ENCODE measurements around the gene NISCH.

Gene NISCH

GRCh38 chr3:52450489-52451236, 4.7 kb upstream of the NISCH start:
- DNase-seq = no peak

GRCh38 chr3:52451237-52452083, 3.9 kb upstream of the NISCH start:
- DNase-seq = no peak

DNA sequence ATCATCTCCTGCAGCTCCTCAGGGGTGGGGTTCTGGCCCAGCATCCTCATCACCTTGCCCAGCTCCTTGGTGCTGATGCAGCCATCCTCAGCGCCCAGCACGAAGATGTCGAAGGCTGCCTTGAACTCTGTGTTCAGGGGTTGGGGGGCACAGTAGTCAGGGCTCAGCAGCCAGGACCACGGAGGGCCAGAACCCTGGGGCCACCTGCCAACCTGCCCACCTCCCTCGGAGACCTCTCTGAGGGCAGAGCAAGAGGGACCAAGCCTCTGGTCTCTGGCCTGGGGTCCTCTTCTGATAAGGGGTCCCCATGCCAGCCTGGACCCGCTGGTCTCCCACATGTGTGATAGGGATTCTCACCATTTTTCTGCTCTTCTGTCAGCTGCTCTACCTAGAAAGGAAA, 3.3 kb upstream of the NISCH start:
- DNase-seq = no peak

DNA sequence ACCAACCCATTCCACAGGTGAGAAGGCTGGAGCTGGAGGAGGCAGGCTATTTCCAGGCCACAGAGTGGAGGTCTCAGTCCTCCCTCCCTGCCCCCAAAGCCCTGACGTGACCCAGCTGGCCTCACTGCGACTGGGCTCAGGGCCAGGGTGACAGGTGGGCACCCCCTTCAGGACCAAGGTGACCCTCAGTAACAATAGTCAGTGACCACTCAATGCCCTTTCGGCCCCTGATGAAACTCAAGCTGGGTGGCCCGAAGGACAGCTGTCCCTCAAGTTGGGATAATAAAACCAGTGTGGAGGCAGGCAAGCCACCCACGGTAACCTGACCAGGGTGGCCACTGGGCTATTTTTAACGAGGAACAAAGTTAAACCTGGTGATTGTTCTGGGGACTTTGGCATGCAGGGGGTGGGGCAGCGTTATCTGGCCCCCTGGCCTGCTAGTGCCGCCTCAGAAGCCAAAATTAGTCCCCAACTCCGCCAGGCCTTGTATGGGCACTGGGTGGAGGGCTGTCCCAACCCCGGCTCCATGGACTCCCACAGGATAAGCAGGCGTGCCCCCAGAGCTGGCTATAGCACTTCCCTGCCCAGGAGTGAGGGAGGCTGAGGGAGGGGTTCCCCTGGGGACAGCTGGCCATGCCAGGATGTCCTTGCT, 2.7 kb upstream of the NISCH start:
- no peak for DNase-seq

- no peak for DNase-seq
Measured at GRCh38 chr3:52453496-52454249, 1.7 kb upstream of the NISCH start, which contains the start of gene TNNC1. TSS of gene TNNC1 (minus strand) at chr3:52454041. CDS start at chr3:52454015, 26 bp downstream.

DNA sequence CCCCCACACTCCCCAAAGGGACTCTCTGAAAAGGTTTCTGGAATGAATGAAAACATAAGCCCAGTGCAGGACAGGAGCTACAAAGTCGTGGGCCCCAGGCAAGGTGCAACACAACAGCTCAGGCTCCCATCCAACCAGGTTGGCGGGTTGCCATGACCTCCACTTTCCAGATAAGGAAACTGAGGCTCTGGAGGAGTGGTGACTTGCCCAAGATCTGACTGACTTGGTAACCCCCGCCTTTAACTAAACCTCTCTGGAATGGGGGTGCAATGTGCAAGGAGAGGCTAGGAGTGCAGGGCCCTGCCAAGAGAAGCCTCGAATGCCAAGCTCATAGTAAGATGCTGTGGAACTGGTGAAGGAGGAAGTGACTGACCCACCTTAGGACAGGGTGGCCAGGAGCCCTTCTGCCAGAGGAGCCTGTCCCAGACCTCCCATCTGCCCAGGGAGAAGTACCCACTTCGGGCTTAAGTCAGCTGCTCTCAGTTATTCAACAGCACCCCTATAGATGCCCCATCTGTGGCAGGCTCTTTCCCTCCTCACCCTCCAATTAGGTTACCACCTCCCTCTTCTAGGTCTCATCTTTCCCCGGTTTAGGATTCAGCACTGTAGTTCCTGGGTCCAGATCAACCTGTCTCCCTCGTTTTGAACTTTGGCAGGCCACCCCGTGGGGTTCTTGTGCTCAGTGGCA, 1.0 kb upstream of the NISCH start:
- DNase-seq = no peak

GRCh38 chr3:52454938-52455282, 494 bp upstream of the NISCH start:
- no peak for DNase-seq

- DNase-seq = no peak
Measured at GRCh38 chr3:52456169-52456799, 880 bp downstream of the NISCH start.

GRCh38 chr3:52456800-52457183, 1.4 kb downstream of the NISCH start:
- no peak for DNase-seq

GRCh38 chr3:52458031-52458760, 2.8 kb downstream of the NISCH start:
- no peak for DNase-seq

GRCh38 chr3:52458770-52459545, 3.6 kb downstream of the NISCH start:
- no peak for DNase-seq

DNA sequence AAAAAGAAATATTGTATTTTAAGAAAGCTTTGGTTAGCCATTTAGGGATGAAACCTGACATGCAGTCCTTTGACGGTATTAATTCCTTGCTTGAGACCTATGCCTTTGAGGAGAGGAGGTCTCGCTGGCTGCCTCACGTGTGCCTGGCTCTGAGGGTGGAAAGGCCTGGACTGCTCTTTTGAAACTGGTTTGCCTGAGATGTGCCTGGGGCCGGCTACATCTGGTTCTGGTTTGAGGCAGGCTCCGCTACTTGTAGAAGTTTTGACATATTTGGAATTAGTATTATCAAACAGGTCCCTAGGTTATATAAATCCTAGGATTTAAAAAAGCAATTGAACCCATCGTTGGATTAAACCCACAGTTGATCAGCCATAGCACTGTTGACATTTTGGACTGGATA, 6.5 kb downstream of the NISCH start:
- no peak for DNase-seq

- no peak for DNase-seq
Measured at GRCh38 chr3:52463416-52463815, 8.0 kb downstream of the NISCH start.

DNA sequence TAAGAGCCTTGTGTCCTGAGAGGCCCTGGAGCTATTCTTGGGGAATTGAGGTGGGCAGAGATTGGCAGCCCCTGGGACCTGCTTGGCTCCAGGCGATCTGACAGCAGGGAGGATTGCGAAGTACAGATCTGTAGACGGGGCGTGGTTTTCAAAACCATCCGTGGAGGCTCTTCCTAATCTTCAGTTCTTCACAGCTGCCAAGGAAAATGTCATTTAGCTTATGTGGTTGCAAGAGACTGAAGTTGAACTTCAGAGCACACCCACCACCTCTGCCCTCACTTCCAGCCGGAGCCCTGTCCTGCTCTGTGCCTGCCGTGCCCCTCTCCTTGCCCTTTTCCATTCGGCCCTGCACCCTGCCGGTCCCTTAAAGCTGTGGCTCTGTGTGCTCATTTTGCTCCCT, 12.9 kb downstream of the NISCH start:
- DNase-seq = no peak

GRCh38 chr3:52469001-52469400, 13.6 kb downstream of the NISCH start:
- DNase-seq = no peak

DNA sequence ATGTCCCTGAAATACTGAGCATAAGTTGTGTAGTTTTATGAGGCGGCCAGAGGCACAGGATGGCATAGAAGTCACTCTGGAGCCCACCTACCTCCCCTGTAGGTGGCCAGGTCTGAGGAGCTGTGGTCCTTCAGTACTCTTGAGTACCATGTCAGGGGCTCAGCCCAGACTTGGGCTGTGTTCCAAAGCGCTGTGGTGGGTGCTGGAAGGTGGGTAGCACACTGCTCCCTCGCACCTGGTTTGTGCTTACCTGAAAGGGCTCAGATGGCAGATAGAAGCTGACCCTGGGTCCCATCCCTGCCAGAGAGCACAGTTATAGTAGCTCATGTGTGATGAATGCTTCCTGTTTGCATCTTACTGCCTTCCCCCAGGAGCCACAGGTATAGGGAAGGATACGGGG, 15.5 kb downstream of the NISCH start:
- no peak for DNase-seq

- DNase-seq = no peak
Measured at GRCh38 chr3:52471371-52472238, 16.2 kb downstream of the NISCH start.

DNA sequence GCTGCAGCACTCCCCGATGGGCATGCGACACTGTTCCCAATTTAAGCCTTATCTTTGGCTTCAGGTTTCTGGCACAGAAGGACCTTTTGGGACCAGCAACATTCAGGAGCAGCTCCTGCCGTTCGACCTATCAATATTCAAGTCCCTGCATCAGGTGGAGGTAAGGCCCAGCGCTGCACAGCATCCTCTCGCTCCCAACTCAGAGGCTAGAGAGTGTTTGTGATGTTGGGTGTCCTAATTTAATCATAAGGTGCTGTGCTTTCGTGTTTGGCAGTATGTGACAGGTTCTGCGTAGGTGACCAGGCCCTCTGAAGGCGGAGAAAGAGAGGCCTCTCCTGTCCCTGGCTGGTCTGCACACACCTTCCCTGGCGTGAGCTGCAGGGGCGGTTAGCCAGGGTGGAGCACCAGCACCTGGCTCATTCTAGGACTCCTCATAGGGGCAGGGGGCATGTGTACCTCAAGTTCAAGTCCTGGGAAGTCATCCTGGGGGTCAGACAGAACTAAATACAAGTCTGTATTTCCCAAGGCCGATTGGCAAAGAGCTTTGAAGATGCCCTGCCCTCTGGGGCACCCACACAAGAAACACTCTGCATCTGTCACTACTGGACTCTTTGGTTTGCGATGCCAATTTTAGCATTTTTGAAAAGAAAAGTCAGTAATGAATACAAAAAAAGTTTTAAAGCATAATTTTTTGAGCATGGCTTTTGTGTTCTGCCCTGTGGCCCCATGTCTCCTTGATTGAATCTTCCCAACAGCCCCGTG, 17.0 kb downstream of the NISCH start:
- no peak for DNase-seq

DNA sequence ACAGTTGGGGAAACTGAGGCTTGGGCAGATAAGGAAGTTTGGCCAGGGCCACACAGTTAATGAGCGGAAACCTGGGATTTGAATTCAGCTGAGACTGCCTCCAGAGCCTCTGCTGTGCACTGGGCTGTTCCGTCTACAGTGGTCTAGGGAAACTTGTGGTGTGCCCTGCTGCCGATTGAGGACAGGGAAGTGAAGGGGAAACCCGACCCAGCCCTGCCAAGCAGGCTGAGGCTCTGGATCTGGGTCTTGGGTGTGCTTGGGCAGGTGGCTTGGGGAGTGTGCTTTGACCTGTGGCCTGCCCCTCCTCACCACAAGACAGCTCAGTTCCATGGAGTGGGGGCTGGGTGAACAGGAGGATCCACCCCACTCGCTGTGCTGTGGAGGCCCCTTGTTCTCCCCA, 17.6 kb downstream of the NISCH start:
- DNase-seq = no peak
